ENCODE results near the gene OXTR. TPM values are rescaled to one million over a fixed set of nuclear protein-coding genes. Genes with fewer than 3 reads are reported as not detected.

The OXTR gene
- total RNA-seq, 1 donor from 2014 or later, result 24.0 TPM

GRCh38 chr3:8793242-8793641 is 23.8 kb upstream of the OXTR start:
- TF ChIP-seq CTCF (IDR thresholded peaks at IDR 0.05), result no peak
- Mint-ChIP-seq H3K36me3 (ENCODE audit: unreplicated experiment) (peaks cover 4% of the 10 kb centered on the region), H3K9me3 (ENCODE audit: unreplicated experiment) (peaks cover 10% of the 10 kb centered on the region), H3K4me1 (ENCODE audit: unreplicated experiment) (peaks cover 11% of the 10 kb centered on the region), H3K4me3 (ENCODE audit: unreplicated experiment) (no peak overlapping the region), H3K27me3 (ENCODE audit: unreplicated experiment) (no peaks in the 10 kb centered on the region), H3K27ac (ENCODE audit: unreplicated experiment) (peak overlapping the region; percentile 27)
- no peak for DNase-seq (ENCODE audit: extremely low spot score, unreplicated experiment)

- peaks cover 2% of the 10 kb centered on the region for H3K36me3 Mint-ChIP-seq (ENCODE audit: unreplicated experiment)
- no peaks in the 10 kb centered on the region for H3K27me3 Mint-ChIP-seq (ENCODE audit: unreplicated experiment)
- TF ChIP-seq CTCF (IDR thresholded peaks at IDR 0.05), result no peak
- no peak overlapping the region for H3K4me3 Mint-ChIP-seq (ENCODE audit: unreplicated experiment)
- H3K4me1 Mint-ChIP-seq (ENCODE audit: unreplicated experiment), result peaks cover 13% of the 10 kb centered on the region
- DNase-seq (ENCODE audit: extremely low spot score, unreplicated experiment), result no peak
- H3K9me3 Mint-ChIP-seq (ENCODE audit: unreplicated experiment), result peaks cover 17% of the 10 kb centered on the region
- H3K27ac Mint-ChIP-seq (ENCODE audit: unreplicated experiment), result no peak overlapping the region
Observed at GRCh38 chr3:8790529-8790928, 21.1 kb upstream of the OXTR start.

- H3K36me3 Mint-ChIP-seq (ENCODE audit: unreplicated experiment), result no peaks in the 10 kb centered on the region
- no peak overlapping the region for H3K4me3 Mint-ChIP-seq (ENCODE audit: unreplicated experiment)
- no peaks in the 10 kb centered on the region for H3K27me3 Mint-ChIP-seq (ENCODE audit: unreplicated experiment)
- DNase-seq (ENCODE audit: extremely low spot score, unreplicated experiment), result no peak
- TF ChIP-seq CTCF (IDR thresholded peaks at IDR 0.05), result no peak
- peaks cover 2% of the 10 kb centered on the region for H3K4me1 Mint-ChIP-seq (ENCODE audit: unreplicated experiment)
- H3K27ac Mint-ChIP-seq (ENCODE audit: unreplicated experiment), result peak overlapping the region; percentile 44
- peaks cover 17% of the 10 kb centered on the region for H3K9me3 Mint-ChIP-seq (ENCODE audit: unreplicated experiment)
Observed at GRCh38 chr3:8784676-8785435, 15.4 kb upstream of the OXTR start.

GRCh38 chr3:8780279-8780678 is 10.9 kb upstream of the OXTR start:
- no peak for DNase-seq (ENCODE audit: extremely low spot score, unreplicated experiment)
- no peaks in the 10 kb centered on the region for H3K27me3 Mint-ChIP-seq (ENCODE audit: unreplicated experiment)
- H3K27ac Mint-ChIP-seq (ENCODE audit: unreplicated experiment), result no peak overlapping the region
- H3K4me1 Mint-ChIP-seq (ENCODE audit: unreplicated experiment), result peaks cover 22% of the 10 kb centered on the region
- no peaks in the 10 kb centered on the region for H3K9me3 Mint-ChIP-seq (ENCODE audit: unreplicated experiment)
- no peak for TF ChIP-seq CTCF (IDR thresholded peaks at IDR 0.05)
- no peaks in the 10 kb centered on the region for H3K36me3 Mint-ChIP-seq (ENCODE audit: unreplicated experiment)
- H3K4me3 Mint-ChIP-seq (ENCODE audit: unreplicated experiment), result no peak overlapping the region

GRCh38 chr3:8778475-8778874 is 9.1 kb upstream of the OXTR start:
- Mint-ChIP-seq H3K27ac (ENCODE audit: unreplicated experiment) (no peak overlapping the region), H3K27me3 (ENCODE audit: unreplicated experiment) (no peaks in the 10 kb centered on the region), H3K9me3 (ENCODE audit: unreplicated experiment) (no peaks in the 10 kb centered on the region), H3K4me3 (ENCODE audit: unreplicated experiment) (no peak overlapping the region), H3K4me1 (ENCODE audit: unreplicated experiment) (peaks cover 28% of the 10 kb centered on the region), H3K36me3 (ENCODE audit: unreplicated experiment) (no peaks in the 10 kb centered on the region)
- no peak for DNase-seq (ENCODE audit: extremely low spot score, unreplicated experiment)
- no peak for TF ChIP-seq CTCF (IDR thresholded peaks at IDR 0.05)
